Osteocyte (in vitro differentiated cells): Measurements from ENCODE around the gene SUPT20HL1. TPM values are rescaled to one million over a fixed set of nuclear protein-coding genes. Genes with fewer than 3 reads are reported as not detected.
"Not testable (repeated sequence)": the region's sequence is repeated elsewhere in the genome, so short reads cannot be mapped to it uniquely, and the experiment has no call there.

Experiments used
- DNase-seq: peaks from one replicate; pipeline ENCODE4 v3.0.0; 2021; ENCODE audit warnings: mixed read lengths; ENCODE audit not compliant: unreplicated experiment; ENCODE audit errors: extremely low spot score
- H3K27ac Mint-ChIP-seq: one replicate; pipeline ENCODE4 v1.8.0; 2021; ENCODE audit warnings: mild to moderate bottlenecking, mixed read lengths; ENCODE audit not compliant: unreplicated experiment
- H3K27me3 Mint-ChIP-seq: one replicate; pipeline ENCODE4 v1.8.0; 2021; ENCODE audit warnings: mixed read lengths; ENCODE audit not compliant: unreplicated experiment
- H3K36me3 Mint-ChIP-seq: one replicate; pipeline ENCODE4 v1.8.0; 2021; ENCODE audit warnings: mixed read lengths; ENCODE audit not compliant: unreplicated experiment
- H3K4me1 Mint-ChIP-seq: one replicate; pipeline ENCODE4 v1.8.0; 2021; ENCODE audit warnings: mixed read lengths; ENCODE audit not compliant: unreplicated experiment
- H3K4me3 Mint-ChIP-seq: one replicate; pipeline ENCODE4 v1.8.0; 2021; ENCODE audit warnings: mild to moderate bottlenecking, moderate library complexity, mixed read lengths; ENCODE audit not compliant: unreplicated experiment
- H3K9me3 Mint-ChIP-seq: one replicate; pipeline ENCODE4 v1.8.0; 2021; ENCODE audit warnings: mixed read lengths; ENCODE audit not compliant: unreplicated experiment
- CTCF ChIP-seq: fragments of 200-600 bp; sonication (generic); IDR thresholded peaks from 2 replicates; pipeline ENCODE4 v1.5.0; 2021; ENCODE audit warnings: antibody characterized with exemption, mild to moderate bottlenecking, moderate library complexity
- total RNA-seq: library from RNA; stranded (reverse); gene quantifications from 2 replicates; pipeline ENCODE4 v1.2.1, GENCODE V29; 2021

SUPT20HL1 gene
- total RNA-seq, 1 donor from 2014 or later: not detected

GRCh38 chrX:24343719-24344118, 16.7 kb upstream of the SUPT20HL1 start:
- Mint-ChIP-seq H3K4me1 (peaks cover 12% of the 10 kb centered on the region), H3K27ac (no peak overlapping the region), H3K27me3 (no peaks in the 10 kb centered on the region), H3K9me3 (no peaks in the 10 kb centered on the region), H3K4me3 (no peak overlapping the region), H3K36me3 (no peaks in the 10 kb centered on the region)
- no peak for TF ChIP-seq CTCF
- no peak for DNase-seq

- Mint-ChIP-seq H3K4me1 (no peaks in the 10 kb centered on the region), H3K4me3 (no peak overlapping the region), H3K36me3 (no peaks in the 10 kb centered on the region), H3K27ac (no peak overlapping the region), H3K9me3 (no peaks in the 10 kb centered on the region), H3K27me3 (no peaks in the 10 kb centered on the region)
- TF ChIP-seq CTCF: no peak
- DNase-seq: no peak
Measured at GRCh38 chrX:24347881-24348280, 12.6 kb upstream of the SUPT20HL1 start.

- TF ChIP-seq CTCF: no peak
- no peak overlapping the region for H3K4me3 Mint-ChIP-seq
- H3K4me1 Mint-ChIP-seq: no peaks in the 10 kb centered on the region
- no peaks in the 10 kb centered on the region for H3K9me3 Mint-ChIP-seq
- no peaks in the 10 kb centered on the region for H3K27me3 Mint-ChIP-seq
- no peaks in the 10 kb centered on the region for H3K36me3 Mint-ChIP-seq
- DNase-seq: no peak
- H3K27ac Mint-ChIP-seq: no peak overlapping the region
Measured at GRCh38 chrX:24350217-24350616, 10.2 kb upstream of the SUPT20HL1 start.

GRCh38 chrX:24355095-24355494, 5.3 kb upstream of the SUPT20HL1 start:
- H3K36me3 Mint-ChIP-seq: no peaks in the 10 kb centered on the region
- no peak overlapping the region for H3K4me3 Mint-ChIP-seq
- TF ChIP-seq CTCF: no peak
- no peak overlapping the region for H3K27ac Mint-ChIP-seq
- no peaks in the 10 kb centered on the region for H3K27me3 Mint-ChIP-seq
- DNase-seq: no peak
- H3K4me1 Mint-ChIP-seq: peaks cover 5% of the 10 kb centered on the region
- H3K9me3 Mint-ChIP-seq: no peaks in the 10 kb centered on the region

GRCh38 chrX:24357106-24357505, 3.3 kb upstream of the SUPT20HL1 start:
- DNase-seq: no peak
- no peak for TF ChIP-seq CTCF
- Mint-ChIP-seq H3K4me3 (no peak overlapping the region), H3K27me3 (no peaks in the 10 kb centered on the region), H3K9me3 (no peaks in the 10 kb centered on the region), H3K4me1 (peaks cover 5% of the 10 kb centered on the region), H3K36me3 (no peaks in the 10 kb centered on the region), H3K27ac (no peak overlapping the region)

GRCh38 chrX:24362089-24362745, 1.8 kb downstream of the SUPT20HL1 start:
- DNase-seq, H3K9me3 Mint-ChIP-seq, H3K36me3 Mint-ChIP-seq, H3K4me3 Mint-ChIP-seq, H3K27ac Mint-ChIP-seq, H3K27me3 Mint-ChIP-seq, H3K4me1 Mint-ChIP-seq: not testable (repeated sequence)

GRCh38 chrX:24363432-24364181, 3.2 kb downstream of the SUPT20HL1 start:
- not testable (repeated sequence) for H3K27me3 Mint-ChIP-seq, H3K4me3 Mint-ChIP-seq, H3K36me3 Mint-ChIP-seq, H3K4me1 Mint-ChIP-seq, DNase-seq, H3K9me3 Mint-ChIP-seq, H3K27ac Mint-ChIP-seq
